Right renal pelvis (tissue), 4 donors: Measurements from ENCODE around the gene CCP110. TPM values are rescaled to one million over a fixed set of nuclear protein-coding genes. Genes with fewer than 3 reads are reported as not detected.
A peak's percentile ranks its signal among the peaks of the same experiment; 100 is the strongest.
"Not testable (repeated sequence)": the region's sequence is repeated elsewhere in the genome, so short reads cannot be mapped to it uniquely, and the experiment has no call there.

Experiments
- DNase-seq, 4 donors: peaks; one replicate each; pipeline ENCODE4 v3.0.0-alpha.2; 2013; ENCODE audit warnings: low read depth in 4 of 4, low spot score in 3 of 4, missing footprints in 1 of 4
- polyA plus RNA-seq, 4 donors: library from polyadenylated mRNA; unstranded; fragments of 120-200 nt; gene quantifications; one replicate each; pipeline ENCODE4 v1.2.1, GENCODE V29; 2013; ENCODE audit not compliant: insufficient read length in 4 of 4

CCP110 gene
- polyA plus RNA-seq, 4 donors, result 21.4 to 28.2 (median 25.7) TPM

DNA sequence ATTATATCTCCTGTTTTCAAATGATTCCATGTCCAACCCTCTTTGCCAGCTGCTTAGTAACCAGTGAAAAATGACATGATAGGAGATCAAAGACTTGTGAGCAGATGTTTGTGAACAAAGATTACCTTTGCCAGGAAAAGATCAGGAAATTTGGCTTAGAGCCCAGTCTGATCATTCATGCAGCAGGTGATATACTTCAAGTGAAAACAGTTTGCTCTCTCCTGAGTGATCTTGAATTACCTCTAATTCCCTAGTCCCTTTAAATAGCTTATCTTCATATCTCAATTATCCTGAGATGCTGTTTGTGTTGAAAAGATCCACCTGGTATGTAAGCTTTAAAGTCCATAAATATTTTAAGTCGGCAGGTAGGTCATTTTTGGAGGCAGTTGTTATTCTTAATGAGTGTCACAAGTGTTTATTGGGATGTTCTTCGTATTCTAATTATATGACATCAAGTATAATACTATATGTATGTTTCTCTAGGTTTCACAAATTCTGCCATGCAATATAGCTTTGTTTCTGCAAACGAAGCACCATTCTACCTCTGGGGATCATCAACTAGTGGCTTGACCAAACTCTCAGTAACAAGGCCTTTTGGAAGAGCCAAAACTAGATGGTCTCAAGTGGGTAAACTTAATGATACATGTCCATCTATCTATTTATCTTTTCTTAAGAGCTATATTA lies 18.5 kb downstream of the CCP110 start:
- no peak for DNase-seq

GRCh38 chr16:19543278-19543996 lies 19.7 kb downstream of the CCP110 start:
- not testable (repeated sequence) for DNase-seq

GRCh38 chr16:19548144-19548543 lies 24.4 kb downstream of the CCP110 start:
- no peak for DNase-seq

- DNase-seq, result no peak
These were observed 25.9 kb downstream of the CCP110 start for GRCh38 chr16:19549673-19550072.

GRCh38 chr16:19555186-19555937 lies 31.6 kb downstream of the CCP110 start, which contains the start of gene VPS35L:
TSS of gene VPS35L (plus strand) at chr16:19555703. CDS start at chr16:19555730, 27 bp downstream.
- peak; percentile 97 to 98 (median 98) for DNase-seq

DNA sequence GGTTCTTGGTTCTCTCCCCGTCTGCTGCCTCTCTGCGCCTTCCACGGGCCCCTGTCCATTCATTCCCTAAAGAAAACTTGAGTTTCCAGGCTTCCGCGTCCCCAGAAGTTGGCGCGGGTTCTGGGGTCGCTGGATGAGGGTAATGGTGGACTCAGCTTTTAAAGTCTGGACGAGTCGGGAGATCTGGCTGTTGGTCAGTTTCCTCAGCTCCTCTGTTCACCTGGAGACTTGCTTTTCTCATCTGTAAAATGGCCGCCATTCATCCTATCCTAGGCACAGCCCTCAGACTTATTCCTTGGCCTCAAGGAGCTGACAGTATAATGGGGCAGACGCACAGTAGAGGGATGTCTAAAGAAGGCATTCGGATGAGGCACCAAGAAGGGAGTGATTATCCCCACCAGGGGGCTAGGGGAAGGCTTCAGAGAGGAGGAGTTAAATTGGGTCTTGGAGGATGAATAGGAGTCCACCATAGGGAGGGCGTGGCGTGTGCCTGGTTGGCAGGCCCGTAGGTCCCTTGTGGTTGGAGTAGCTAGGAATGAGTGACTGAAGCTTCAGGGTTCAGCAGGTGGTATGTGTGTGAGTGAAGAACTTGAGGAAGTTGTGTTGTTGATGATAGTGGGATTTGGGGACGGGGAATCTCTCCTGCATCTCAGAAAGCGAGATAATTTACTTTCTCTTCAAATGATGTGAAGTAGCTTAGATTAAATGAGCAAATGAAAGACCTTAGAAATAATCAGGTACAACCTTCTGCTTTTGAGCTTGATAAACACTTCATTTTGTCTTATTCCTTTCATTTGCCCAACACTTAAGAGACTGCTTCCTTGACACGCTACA lies 32.4 kb downstream of the CCP110 start:
- peak in 1 of 4 donors; percentile 3 for DNase-seq

DNA sequence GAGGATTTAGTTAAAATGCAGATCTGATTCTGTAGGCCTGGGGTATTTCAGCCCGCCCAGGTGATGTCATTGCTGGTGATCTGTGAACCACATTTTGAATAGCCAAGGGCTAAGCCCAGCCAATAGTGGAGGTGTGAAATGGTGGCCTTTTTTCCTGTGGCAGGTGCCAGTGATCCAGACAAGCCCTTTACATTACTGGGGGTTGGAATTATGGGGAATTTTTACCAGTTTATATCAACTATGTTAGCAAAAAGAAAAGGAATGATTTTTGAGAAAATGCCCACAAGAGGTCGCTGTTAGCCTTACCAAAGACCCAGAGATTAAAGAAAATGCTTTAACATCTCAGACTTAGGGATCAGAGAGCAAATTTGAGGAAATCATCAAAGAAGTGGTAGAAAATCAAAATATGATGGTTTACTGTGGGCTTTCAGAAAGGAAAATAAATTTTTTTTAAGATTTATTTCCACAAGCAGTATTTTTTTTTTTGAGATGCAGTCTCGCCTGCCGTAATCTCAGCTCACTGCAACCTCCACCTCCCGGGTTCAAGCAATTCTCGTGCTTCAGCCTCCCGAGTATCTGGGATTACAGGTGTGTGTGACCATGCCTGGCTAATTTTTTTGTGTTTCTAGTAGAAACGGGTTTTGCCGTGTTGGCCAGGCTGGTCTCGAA lies 35.6 kb downstream of the CCP110 start:
- DNase-seq, result peak in 2 of 4 donors; percentile 19 to 41

GRCh38 chr16:19560078-19560477 lies 36.3 kb downstream of the CCP110 start:
- DNase-seq, result no peak

- no peak for DNase-seq
These were observed 39.6 kb downstream of the CCP110 start for GRCh38 chr16:19563377-19563776.

DNA sequence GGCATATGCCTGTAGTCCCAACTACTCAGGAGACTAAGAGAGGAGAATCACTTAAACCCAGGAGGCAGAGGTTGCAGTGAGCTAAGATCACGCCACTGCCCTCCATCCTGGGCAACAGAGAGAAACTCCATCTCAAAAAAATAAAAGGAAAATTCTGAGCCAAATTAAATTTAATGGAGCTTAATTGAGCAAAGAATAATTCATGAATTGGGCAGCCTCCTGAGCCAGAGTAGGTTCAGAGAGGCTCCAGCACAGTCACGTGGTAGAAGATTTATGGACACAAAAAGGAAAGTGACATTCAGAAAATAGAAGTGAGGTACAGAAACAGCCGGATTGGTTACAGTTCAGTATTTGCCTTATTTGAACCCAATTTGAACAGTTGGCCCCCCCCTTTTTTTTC lies 42.6 kb downstream of the CCP110 start:
- no peak for DNase-seq

GRCh38 chr16:19567560-19567959 lies 43.8 kb downstream of the CCP110 start:
- no peak for DNase-seq

DNA sequence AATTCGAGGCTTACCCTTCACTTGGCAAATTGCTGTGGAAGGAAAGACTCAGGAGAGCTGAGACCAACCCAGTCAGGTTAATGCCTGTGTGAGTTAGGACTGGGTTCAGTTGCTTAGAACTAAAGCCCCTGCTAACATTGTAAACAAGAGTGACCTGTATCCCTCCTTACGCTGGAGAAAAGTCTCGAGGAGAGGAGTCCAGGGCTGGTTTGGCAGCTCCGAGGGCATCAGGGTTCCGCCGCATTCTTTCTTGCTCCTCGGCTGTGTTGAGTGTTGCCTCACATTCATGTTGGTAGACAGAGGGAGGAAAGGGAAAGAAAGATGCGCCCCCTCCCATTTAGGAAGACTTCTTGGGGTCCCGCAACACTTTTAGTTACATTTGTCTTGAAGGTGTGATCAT lies 50.3 kb downstream of the CCP110 start:
- no peak for DNase-seq

- DNase-seq, result no peak
These were observed 50.9 kb downstream of the CCP110 start for GRCh38 chr16:19574615-19575014.

DNA sequence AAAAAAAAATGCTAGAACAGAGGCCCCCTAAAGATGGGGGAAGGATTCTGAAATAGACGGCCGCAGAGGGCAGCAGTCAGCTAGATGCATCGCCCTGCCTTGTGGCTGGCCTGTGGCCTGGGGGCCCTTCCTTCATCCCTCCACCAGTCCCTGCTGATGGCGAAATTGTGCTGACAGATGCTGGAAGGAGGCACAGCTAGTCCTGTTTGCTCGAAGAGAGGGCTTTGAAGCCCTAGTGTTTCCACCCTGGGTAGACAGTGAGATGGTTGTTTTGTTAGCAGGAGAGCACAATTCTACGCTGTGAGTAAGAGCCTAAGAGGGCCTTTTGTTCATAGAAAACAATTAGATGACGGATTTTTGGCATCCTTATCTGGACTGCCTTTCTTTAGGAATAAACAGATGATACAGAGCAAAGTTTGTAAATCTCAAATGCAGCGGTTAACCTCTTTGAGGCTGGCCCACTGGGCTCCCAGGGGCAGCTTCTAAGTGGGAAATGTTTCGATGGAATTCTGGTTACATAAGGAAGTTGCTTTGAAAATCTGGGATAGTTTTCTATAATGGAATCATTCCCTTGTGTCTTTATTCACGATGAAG lies 54.7 kb downstream of the CCP110 start:
- DNase-seq, result no peak

DNA sequence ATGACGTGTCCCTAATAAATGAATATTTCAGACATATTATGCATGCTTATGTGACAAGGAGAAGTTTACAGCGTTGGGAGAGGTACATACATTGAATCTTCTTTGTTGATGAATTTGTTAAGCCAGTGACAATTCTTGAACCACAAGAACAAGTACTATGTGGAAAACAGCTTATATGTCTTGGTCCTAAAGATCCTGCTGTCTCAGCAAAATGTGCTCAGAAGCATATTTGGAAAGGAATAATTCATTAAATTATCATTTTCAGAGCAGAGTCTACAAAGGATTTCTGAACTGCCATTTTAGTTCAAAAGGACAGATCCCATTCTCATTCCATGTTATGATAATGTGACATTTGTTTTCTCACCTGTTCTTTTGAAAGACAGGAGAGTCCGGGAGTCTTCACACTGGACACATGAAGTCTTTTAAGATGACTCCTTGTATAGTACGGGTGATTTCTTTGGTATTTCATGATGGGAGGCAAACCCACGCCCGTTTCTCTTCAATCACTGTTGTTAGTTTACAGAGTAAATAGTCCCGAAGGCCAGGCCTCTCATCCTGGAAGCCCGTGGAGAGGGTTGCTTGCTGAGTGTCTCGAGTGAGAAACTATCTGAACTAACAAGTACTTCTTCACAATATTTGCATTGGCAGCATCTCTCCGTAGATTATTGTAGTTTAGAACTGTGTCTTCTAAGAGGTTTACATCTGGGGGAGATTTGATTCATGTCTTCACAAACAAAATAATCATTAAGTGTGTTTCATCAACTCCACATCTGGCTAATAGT lies 58.5 kb downstream of the CCP110 start:
- no peak for DNase-seq

DNA sequence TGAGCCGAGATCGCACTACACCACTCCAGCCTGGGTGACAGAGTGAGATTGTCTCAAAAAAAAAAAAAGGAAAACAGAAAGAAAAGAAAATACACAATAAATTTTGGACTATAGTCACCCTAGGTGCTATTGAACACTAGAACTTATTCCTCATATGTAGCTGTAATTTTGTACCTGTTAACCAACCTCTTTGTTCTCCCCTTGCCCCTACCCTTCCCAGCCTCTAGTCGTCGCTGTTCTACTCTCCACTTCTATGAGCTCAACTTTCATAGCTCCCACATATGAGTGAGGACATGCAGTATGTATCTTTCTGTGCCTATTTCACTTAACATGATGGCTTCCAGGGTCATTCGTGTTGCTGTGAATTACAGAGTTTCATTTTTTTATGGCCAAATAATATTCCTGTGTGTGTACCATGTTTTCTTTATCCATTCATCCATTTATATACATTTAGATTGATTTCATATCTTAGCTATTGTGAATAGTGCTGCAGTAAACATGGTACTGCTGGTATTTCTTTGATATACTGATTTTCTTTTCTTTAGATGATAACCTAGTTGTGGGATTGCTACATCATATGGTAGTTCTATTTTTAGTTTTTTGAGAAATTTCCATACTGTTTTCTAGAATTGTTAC lies 60.0 kb downstream of the CCP110 start:
- DNase-seq, result peak in 2 of 4 donors; percentile 20 to 23

- no peak for DNase-seq
These were observed 64.9 kb downstream of the CCP110 start for GRCh38 chr16:19588661-19589060.

- DNase-seq, result no peak
These were observed 65.4 kb downstream of the CCP110 start for GRCh38 chr16:19589106-19589505.
